Thyroid gland (tissue), 4 donors: ENCODE measurements around the gene MCM10. TPM values are rescaled to one million over a fixed set of nuclear protein-coding genes. Genes with fewer than 3 reads are reported as not detected.

ENCODE experiments used
- DNase-seq, 2 donors: peaks; one replicate each; pipeline ENCODE4 v3.0.0-alpha.2; 2019
- H3K27ac ChIP-seq, 3 donors: fragments of 200-600 bp; sonication (generic); 1 replicate in 2 of 3; 2 replicates in 1 of 3; pipeline ENCODE4 v1.5.1; 2016 to 2019; ENCODE audit warnings: mild to moderate bottlenecking in 1 of 3, moderate library complexity in 1 of 3
- H3K27me3 ChIP-seq: fragments of 200-600 bp; sonication (generic); one replicate; pipeline ENCODE4 v1.5.1; 2019
- H3K36me3 ChIP-seq, 2 donors: fragments of 200-600 bp; sonication (generic); one replicate each; pipeline ENCODE4 v1.5.1; 2016 to 2019
- H3K4me1 ChIP-seq, 2 donors: fragments of 200-600 bp; sonication (generic); one replicate each; pipeline ENCODE4 v1.5.1; 2017 to 2019
- H3K4me3 ChIP-seq, 3 donors: fragments of 200-600 bp; sonication (generic); replicated peaks in 1 of 3; 1 replicate in 2 of 3; 2 replicates in 1 of 3; pipeline ENCODE4 v1.5.1; 2016; ENCODE audit warnings: mild to moderate bottlenecking in 1 of 3
- H3K9me3 ChIP-seq: fragments of 200-600 bp; sonication (generic); one replicate; pipeline ENCODE4 v1.5.1; 2017
- POLR2A ChIP-seq, 2 donors: fragments of 450-650 bp; IDR thresholded peaks; one replicate each; pipeline ENCODE4 v1.6.1; 2017; ENCODE audit warnings: antibody characterized with exemption in 2 of 2, mild to moderate bottlenecking in 2 of 2, moderate library complexity in 1 of 2
- WGBS, 2 donors: methylation state at CpG; one replicate each; pipeline ENCODE4 v1.1.5; 2017; 5-methylcytosine and 5-hydroxymethylcytosine counted together
- intact Hi-C: fragments of 100-400 bp; cut with DNase I; formaldehyde crosslinking; loops from one replicate; pipeline ENCODE4 v1.15.1; 2023
- total RNA-seq, 4 donors: library from RNA; depleted of rRNA; stranded (reverse); fragments of >200 nt; gene quantifications; one replicate each; pipeline ENCODE4 v1.2.3, GENCODE V29; 2016
- TF ChIP-seq, protein P1 (sequence below), 6 experiments: fragments of 200-600 bp in 3 of 6; fragments of 450-650 bp in 3 of 6; sonication (generic) in 3 of 6; IDR thresholded peaks; one replicate each; pipeline ENCODE4 v1.5.1; 2016 to 2019; ENCODE audit warnings: antibody characterized with exemption in 6 of 6, mild to moderate bottlenecking in 2 of 6, inconsistent platforms in 1 of 6, moderate library complexity in 1 of 6

MCM10 gene
- total RNA-seq, 4 donors from 2014 or later: 0.24 to 1.4 (median 0.49) TPM

DNA sequence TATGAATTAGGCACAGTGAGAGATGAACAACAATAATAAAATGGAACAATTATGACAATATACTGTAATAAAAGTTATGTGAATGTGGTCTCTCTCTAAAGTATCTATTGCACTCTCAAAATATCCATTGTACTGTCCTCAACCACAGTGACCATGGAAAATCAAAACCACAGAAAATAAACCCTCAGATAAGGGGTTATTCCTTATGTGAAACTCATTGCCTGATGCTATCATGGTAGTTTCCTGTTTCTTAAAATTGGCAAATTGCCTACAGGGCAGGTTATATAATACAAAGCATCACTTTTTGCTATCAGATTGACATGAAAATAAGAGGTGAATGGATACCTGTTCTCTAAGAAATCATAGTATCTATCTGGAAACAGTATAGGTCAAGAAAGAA, 3.8 kb downstream of the MCM10 start:
- no peak overlapping the region for H3K27ac ChIP-seq
- no peaks in the 10 kb centered on the region for H3K27me3 ChIP-seq
- TF ChIP-seq, protein P1, sequence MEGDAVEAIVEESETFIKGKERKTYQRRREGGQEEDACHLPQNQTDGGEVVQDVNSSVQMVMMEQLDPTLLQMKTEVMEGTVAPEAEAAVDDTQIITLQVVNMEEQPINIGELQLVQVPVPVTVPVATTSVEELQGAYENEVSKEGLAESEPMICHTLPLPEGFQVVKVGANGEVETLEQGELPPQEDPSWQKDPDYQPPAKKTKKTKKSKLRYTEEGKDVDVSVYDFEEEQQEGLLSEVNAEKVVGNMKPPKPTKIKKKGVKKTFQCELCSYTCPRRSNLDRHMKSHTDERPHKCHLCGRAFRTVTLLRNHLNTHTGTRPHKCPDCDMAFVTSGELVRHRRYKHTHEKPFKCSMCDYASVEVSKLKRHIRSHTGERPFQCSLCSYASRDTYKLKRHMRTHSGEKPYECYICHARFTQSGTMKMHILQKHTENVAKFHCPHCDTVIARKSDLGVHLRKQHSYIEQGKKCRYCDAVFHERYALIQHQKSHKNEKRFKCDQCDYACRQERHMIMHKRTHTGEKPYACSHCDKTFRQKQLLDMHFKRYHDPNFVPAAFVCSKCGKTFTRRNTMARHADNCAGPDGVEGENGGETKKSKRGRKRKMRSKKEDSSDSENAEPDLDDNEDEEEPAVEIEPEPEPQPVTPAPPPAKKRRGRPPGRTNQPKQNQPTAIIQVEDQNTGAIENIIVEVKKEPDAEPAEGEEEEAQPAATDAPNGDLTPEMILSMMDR (IDR thresholded peaks at IDR 0.05): no peak
- TF ChIP-seq POLR2A (IDR thresholded peaks at IDR 0.05): no peak
- no peaks in the 10 kb centered on the region for H3K9me3 ChIP-seq
- DNase-seq: no peak
- intact Hi-C loops: no loop called here
- H3K36me3 ChIP-seq: no peaks in the 10 kb centered on the region
- H3K4me3 ChIP-seq: no peak overlapping the region
- peaks cover 5 to 12% of the 10 kb centered on the region in 2 donors for H3K4me1 ChIP-seq

DNA sequence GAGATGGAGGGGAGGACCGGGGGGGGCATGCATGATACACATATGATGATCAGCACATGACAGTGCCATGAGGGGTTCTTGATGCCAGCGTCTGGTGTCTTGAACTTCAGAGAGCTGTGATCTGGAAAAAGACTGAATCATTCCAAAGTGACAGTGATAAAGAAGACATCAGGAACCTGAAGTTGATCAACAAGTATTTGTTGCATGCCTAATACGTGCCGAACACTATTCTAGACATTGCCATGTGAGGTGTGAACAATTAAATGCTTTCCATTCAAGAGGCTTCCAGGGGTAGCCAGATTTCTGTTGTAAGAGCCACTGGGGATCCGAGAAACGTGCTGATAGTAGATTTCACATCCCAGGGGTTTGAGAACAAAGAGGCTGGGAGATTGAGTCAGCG, 6.2 kb downstream of the MCM10 start:
- no peaks in the 10 kb centered on the region for H3K4me1 ChIP-seq
- no peak overlapping the region for H3K27ac ChIP-seq
- H3K36me3 ChIP-seq: no peaks in the 10 kb centered on the region
- no peak for DNase-seq
- 79 to 91% methylated on average over 7 of the region's 7 CpGs for WGBS, 2 donors
- no peak overlapping the region for H3K4me3 ChIP-seq
- TF ChIP-seq, protein P1 (IDR thresholded peaks at IDR 0.05): no peak
- TF ChIP-seq POLR2A (IDR thresholded peaks at IDR 0.05): no peak
- no peaks in the 10 kb centered on the region for H3K27me3 ChIP-seq
- H3K9me3 ChIP-seq: no peaks in the 10 kb centered on the region
- intact Hi-C loops: no loop called here

DNA sequence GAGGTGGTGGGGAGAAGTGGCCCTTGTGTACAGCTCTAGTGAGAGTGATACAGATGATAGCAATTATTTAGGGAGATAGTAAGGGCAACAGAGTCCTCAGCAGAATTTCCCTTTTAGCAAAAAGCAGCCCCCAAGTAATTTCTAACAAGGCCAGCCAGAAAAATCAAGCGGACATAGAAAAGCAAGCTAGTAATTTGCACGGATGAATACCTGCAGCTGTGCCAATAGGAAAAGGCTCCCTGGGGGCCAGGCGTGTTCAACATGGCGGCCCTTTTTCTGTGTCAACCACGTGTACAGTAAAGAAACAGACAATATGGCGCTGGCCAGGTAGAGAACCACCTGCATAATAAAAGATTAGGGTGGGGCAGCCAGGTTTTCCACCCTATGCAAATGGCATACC, 7.4 kb downstream of the MCM10 start:
- no peak overlapping the region for H3K4me3 ChIP-seq
- intact Hi-C loops: no loop called here
- WGBS, 2 donors: 88 to 96% methylated on average over 6 of the region's 6 CpGs
- H3K9me3 ChIP-seq: no peaks in the 10 kb centered on the region
- no peak for DNase-seq
- H3K27ac ChIP-seq: no peak overlapping the region
- no peak for TF ChIP-seq POLR2A (IDR thresholded peaks at IDR 0.05)
- TF ChIP-seq, protein P1 (IDR thresholded peaks at IDR 0.05): no peak
- no peaks in the 10 kb centered on the region for H3K4me1 ChIP-seq
- no peaks in the 10 kb centered on the region for H3K27me3 ChIP-seq
- no peaks in the 10 kb centered on the region for H3K36me3 ChIP-seq

DNA sequence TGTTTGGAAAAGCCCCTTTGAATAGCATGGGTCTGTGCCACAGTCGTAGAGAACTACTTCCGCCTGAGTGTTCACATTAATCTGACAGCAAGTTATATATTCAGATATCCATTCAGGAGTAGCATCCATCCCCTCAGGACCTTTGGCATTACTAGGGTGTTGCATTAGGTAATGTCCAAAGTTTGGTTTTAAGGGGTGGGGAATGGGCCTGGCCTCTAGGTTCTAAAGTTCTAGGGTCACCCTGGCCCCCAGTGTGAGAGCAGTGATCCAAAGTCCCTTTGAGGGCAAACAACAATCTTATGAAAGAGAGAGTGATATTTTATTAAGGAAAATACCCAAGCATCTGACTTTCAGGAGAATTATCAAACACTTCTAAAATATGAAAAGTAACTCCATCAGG, 12.3 kb downstream of the MCM10 start:
- Histone ChIP-seq H3K4me1 (no peaks in the 10 kb centered on the region), H3K9me3 (no peaks in the 10 kb centered on the region), H3K4me3 (no peak overlapping the region), H3K27me3 (no peaks in the 10 kb centered on the region), H3K36me3 (no peaks in the 10 kb centered on the region), H3K27ac (no peak overlapping the region)
- TF ChIP-seq POLR2A (IDR thresholded peaks at IDR 0.05): no peak
- TF ChIP-seq, protein P1 (IDR thresholded peaks at IDR 0.05): no peak
- no peak for DNase-seq
- 96 to 97% methylated on average over 2 of the region's 2 CpGs for WGBS, 2 donors
- intact Hi-C loops: no loop called here

DNA sequence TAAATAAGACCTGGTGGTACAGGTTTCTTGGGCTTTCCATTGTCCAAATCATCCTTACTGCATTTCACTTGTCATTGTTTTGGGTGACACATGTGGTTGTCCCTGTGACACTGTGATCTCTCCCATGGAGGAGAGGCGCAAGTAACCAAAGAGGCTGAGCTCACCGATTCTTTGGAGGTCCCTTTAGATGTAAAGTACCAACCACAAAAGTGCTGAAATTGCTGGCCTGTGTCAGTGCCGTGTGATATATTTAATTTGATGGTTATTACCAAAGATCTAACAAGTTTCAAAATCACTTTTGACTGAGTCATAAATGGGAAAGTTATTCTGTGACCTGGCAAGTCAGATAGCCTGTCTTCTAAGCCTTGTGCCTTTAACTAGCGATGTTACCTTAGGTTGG, 19.4 kb downstream of the MCM10 start:
- H3K9me3 ChIP-seq: no peaks in the 10 kb centered on the region
- no peak for DNase-seq
- H3K27ac ChIP-seq: no peak overlapping the region
- no peak overlapping the region for H3K4me3 ChIP-seq
- TF ChIP-seq, protein P1 (IDR thresholded peaks at IDR 0.05): no peak
- no peak for TF ChIP-seq POLR2A (IDR thresholded peaks at IDR 0.05)
- H3K4me1 ChIP-seq: peaks cover 0 to 16% of the 10 kb centered on the region in 2 donors
- H3K36me3 ChIP-seq: no peaks in the 10 kb centered on the region
- H3K27me3 ChIP-seq: no peaks in the 10 kb centered on the region
- WGBS, 2 donors: 95 to 99% methylated on average over 4 of the region's 4 CpGs
- intact Hi-C loops: no loop called here
